Esophagus mucosa (tissue), 1 donor: ENCODE data around the gene RAPGEF2. TPM values are rescaled to one million over a fixed set of nuclear protein-coding genes. Genes with fewer than 3 reads are reported as not detected.
"Not testable (repeated sequence)": the region's sequence is repeated elsewhere in the genome, so short reads cannot be mapped to it uniquely, and the experiment has no call there.

Experiments used
- ATAC-seq: fragments of 200-7000 bp; cut with Tn5 transposase; one replicate; pipeline ENCODE4 v1.9.1; 2020
- total RNA-seq: library from RNA; stranded (reverse); gene quantifications from one replicate; pipeline ENCODE4 v1.2.4, GENCODE V29; 2023
- donor health status: DM: yes; HTN: yes; CAD: no.

RAPGEF2 gene
- total RNA-seq, 1 donor from 2014 or later = 8.4 TPM

DNA sequence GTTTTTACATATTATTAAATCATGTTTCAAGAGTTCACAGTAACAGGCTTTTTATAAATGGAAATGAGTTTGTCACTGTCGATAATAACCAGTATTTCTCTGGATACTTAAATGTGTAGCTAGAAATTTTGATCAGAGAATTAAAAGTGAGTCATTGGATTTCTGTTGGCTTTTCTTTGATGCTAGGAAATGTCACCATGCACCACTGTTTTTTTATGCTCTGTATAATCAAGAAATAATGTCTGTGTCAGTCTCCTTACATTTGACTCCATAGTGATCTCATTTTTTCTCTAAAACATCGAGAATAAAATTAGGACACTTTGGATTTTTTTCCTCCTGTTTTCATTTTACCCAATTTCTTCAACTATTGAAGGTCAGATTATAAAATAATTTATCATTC is 234.2 kb downstream of the RAPGEF2 start:
- no peak for ATAC-seq

DNA sequence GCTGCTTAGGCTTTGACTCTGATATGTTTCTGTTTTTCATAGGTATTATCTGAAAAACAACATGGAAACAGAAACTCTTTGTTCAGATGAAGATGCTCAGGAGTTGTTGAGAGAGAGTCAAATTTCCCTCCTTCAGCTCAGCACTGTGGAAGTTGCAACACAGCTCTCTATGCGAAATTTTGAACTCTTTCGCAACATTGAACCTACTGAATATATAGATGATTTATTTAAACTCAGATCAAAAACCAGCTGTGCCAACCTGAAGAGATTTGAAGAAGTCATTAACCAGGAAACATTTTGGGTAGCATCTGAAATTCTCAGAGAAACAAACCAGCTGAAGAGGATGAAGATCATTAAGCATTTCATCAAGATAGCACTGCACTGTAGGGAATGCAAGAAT is 238.6 kb downstream of the RAPGEF2 start:
- ATAC-seq = no peak

DNA sequence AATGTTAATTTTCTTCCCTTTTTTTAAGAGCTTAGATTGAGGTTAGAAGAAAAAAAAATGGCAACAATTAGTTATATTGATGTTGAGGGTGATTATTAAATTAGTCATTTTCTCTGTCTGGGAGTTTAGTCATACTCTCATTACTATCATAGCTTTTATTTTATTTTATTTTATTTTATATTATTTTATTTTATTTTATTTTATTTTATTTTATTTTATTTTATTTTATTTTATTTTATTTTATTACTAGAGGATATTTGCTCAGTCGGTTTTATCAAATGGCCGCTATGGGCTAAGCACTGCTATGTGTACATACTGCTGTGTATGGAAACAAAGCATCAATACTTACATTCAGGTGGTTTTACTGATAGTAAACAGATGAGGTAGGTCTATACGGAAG is 239.5 kb downstream of the RAPGEF2 start:
- ATAC-seq = no peak

DNA sequence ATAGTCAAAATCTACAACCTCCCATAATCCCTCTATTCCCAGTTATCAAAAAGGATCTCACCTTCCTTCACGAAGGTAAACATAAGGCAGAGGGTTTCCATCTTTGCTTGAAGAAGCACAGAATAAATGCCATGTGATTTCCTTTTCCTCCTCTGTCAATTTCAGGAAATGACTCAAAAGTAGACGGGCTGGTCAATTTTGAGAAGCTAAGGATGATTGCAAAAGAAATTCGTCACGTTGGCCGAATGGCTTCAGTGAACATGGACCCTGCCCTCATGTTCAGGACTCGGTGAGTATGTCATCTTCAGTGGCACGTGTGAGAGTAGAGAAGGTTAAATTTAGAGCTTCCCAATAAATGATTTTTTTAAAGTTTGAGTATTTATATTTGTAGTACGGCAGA is 240.2 kb downstream of the RAPGEF2 start:
- ATAC-seq = no peak

DNA sequence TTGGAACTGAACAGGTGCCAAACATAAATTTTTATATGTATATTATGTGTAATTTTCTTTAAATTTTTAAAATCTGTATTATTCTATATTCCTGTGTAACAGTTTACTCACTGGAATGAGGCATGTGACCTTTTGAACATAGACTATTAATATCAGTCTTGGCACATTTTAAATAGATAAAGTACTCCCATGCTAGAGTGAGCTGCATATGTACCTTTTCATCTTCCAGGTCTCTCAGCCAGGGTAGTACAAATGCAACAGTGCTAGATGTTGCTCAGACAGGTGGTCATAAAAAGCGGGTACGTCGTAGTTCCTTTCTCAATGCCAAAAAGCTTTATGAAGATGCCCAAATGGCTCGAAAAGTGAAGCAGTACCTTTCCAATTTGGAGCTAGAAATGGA is 242.0 kb downstream of the RAPGEF2 start:
- ATAC-seq = no peak

DNA sequence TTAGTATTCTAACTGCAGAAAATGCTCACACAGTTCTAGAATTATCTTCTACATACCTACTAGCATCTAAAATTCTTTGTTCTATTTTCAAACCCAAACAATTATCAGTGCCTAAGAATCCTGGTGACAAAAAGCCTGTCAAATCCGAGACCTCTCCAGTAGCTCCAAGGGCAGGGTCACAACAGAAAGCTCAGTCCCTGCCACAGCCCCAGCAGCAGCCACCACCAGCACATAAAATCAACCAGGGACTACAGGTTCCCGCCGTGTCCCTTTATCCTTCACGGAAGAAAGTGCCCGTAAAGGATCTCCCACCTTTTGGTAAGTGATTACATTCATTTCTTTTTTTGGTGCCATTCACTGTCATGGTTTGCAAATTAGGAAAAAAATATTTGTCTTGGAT is 243.8 kb downstream of the RAPGEF2 start:
- ATAC-seq = no peak

DNA sequence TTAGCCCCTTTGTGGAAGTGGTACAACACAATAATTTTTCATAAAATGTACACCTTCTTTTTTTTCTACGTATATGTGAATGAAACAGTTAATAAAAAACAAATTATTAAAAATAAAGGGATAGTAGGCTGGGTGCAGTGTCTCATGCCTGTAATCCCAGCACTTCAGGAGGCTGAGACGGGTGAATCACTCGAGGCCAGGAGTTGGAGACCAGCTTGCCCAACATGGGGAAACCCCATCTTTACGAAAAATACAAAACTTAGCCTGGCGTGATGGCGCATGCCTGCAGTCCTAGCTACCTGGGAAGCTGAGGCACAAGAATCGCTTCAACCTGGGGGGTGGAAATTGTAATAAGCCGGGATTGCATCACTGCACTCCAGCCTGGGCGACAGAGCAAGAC is 244.9 kb downstream of the RAPGEF2 start:
- ATAC-seq = no peak

DNA sequence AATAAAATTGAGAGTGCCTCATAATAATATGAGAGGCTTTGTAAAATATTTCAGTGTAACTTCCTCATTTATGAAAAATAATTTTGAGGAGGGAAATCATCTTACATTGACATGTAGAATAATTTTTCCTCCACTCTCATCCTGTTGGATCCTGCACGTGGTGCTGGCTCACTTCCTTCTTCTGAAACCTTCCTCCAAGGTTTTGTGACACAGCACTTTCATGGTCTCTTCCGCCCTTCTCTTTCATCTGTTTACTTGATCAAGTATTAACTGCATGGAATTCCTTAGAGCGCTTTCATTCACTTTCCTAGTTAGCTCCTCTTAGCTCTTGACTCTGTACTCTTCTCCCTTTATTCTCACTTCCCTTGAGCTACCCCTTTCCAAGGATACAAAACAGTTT is 246.5 kb downstream of the RAPGEF2 start:
- ATAC-seq = no peak

DNA sequence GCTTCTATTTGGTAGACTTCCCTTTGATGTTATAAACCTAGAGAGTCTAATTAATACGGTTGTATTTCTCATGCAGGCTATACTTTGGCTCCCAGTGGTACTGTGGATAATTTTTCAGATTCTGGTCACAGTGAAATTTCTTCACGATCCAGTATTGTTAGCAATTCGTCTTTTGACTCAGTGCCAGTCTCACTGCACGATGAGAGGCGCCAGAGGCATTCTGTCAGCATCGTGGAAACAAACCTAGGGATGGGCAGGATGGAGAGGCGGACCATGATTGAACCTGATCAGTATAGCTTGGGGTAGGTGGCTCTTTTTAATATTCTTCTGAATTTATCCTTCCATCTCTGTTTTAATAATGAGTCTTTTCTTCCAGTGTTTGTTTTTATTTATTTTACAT is 249.7 kb downstream of the RAPGEF2 start:
- no peak for ATAC-seq

DNA sequence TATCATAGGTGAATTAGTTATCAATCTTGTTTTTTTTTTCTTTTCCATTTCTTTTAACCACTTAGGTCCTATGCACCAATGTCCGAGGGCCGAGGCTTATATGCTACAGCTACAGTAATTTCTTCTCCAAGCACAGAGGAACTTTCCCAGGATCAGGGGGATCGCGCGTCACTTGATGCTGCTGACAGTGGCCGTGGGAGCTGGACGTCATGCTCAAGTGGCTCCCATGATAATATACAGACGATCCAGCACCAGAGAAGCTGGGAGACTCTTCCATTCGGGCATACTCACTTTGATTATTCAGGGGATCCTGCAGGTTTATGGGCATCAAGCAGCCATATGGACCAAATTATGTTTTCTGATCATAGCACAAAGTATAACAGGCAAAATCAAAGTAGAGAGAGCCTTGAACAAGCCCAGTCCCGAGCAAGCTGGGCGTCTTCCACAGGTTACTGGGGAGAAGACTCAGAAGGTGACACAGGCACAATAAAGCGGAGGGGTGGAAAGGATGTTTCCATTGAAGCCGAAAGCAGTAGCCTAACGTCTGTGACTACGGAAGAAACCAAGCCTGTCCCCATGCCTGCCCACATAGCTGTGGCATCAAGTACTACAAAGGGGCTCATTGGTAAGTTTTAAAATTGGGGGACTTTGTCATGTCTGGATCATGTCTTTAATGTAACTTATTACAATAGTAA is 250.7 kb downstream of the RAPGEF2 start:
- ATAC-seq = no peak

DNA sequence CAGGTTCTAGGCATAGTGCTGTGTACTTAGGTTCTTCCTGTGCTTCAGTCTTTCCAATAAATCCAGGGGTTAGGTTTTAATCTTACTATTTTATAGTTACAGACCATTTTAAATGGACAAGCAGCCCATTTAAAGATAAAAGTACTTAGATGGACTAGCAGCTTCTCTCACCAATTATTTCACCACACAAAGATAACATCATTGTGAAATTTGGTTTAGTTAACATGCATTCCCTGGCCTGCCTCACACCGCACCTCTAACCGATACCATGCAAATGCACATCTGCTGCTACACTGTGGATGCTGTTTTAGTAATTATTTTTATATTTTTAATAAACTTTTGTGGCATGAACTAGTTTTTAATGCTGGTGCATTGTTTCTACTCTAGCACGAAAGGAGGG is 252.6 kb downstream of the RAPGEF2 start:
- no peak for ATAC-seq

DNA sequence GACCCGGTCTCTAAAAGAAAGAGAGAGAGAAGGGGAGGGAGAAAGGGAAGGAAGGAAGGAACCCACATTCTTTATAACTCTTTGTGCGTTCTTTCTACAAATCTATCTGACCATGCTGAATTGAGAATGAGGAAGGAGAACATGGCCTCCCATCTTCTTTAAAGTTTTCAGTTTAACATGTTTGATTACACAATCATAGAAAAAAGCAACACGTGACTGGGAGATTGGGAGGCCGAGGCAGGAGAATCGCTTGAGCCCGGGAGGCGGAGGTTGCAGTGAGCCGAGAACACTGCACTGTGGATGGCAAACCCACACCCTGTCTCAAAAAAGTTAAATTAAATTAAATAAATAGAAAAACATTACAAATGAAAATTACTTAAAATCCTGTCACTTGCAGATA is 254.5 kb downstream of the RAPGEF2 start:
- no peak for ATAC-seq

DNA sequence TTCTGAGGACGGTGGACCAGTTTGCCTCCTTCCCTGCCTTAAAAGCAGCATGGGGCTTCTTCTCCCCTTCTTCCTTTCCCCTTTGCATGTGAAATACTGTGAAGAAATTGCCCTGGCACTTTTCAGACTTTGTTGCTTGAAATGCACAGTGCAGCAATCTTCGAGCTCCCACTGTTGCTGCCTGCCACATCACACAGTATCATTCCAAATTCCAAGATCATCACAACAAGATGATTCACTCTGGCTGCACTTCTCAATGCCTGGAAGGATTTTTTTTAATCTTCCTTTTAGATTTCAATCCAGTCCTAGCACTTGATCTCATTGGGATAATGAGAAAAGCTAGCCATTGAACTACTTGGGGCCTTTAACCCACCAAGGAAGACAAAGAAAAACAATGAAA is 255.3 kb downstream of the RAPGEF2 start:
- ATAC-seq = no peak

DNA sequence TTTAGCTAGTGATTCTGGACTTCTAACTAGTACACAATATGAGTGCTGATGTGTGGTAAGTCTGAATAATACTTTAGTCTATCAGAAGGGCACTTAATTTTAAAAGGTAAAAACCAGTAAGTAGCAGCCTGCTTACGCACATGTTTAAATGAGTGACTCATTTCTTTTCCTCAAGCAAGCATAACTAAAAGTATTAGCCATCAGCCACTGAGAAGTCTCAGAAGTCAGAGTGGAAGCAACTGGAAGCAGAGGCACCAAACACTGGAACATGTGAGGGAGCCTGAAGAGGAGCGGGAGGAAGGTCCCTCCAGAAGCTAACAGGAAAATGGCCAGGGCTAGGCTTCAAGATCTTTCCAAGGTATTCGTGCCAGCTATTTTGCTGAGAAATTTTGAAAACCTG is 257.7 kb downstream of the RAPGEF2 start:
- ATAC-seq = no peak

DNA sequence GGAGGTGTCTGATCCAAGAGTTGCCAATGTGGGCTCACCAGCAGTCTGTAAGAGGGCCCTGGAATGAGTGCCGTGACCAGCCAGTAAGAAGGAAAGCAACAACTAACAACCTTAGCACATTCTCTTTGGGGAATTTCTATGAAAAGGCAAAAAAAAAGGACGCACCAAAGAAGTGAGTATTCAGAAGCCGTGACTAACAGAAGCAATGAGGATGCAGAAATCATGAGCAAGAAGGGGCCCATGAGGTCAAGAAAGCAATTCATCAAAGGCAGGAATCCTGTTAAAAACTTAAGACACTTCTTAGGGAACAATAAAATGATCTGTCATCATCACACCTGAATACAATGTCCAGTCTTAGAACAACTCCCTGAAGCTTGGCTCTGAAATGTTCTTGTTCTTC is 260.5 kb downstream of the RAPGEF2 start:
- no peak for ATAC-seq

DNA sequence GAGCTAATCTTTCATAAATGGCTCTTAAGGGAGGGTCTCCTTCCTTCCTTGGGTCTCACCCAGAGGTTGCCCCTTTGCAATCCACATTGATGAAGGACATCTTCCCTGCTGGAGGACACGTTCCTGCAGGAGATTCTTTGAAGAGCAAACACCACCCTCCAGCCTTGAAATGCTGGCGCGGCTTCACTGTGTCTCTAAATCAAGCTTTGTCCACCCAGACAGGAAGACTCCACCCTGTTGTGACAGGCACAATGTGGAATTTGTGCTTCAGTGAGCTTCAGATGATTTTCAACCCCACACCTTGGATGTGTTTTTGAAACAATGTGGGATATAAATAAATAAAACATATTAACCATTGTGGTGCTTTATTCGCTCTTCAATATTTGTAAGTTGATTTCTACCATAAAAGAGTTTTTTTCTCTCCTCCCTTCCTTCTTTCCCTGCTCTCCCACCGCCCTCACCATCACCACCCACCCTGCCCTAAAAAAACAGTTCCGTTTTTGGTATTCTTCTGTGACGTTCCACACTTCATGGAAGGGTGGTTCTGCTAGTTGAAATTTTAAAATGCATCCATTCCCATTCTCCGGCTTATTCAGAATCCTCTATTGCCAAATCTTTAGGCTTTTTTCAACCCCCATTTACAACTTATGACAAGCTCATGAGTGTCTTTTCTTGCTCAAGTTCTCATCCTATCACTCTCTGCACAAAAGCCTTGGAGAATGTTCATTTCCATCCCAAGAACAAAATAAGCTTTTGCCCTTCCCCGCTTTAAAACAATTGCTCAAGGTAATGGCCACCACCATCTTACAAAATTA is 264.3 kb downstream of the RAPGEF2 start:
- ATAC-seq = no peak

DNA sequence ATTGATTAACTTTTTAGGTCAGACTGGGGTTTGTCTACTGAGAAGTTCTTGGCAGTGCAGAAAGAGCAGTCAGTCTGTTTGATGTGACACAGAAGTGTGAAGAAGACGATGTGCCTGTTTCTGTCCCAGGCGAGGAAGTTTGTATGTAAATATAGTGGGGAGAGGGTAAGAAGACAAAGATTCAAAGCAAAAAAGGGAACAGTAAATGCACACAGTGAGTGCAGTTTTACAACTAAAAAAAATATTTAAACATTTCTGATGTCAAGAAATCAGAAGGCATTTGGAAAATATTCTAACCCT is 264.9 kb downstream of the RAPGEF2 start:
- ATAC-seq = no peak

DNA sequence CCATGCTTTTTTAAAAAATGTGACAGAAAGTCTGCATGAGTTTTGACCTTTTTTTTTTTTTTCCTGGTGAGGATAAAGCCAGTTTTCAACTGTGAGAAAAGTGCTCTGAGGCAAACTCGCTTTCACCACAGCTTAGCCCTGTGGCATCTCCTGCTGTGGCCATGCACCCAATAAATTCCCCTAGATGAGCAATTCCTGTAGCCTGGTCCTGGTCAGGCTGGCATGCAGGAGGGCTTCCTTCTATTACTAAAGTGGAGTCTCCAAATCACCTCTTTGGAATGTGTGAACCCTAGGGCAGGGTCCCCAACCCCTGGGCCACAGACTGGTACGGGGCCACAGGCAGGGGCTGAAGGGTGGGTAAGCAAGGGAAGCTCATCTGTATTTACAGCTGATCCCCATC is 265.4 kb downstream of the RAPGEF2 start:
- ATAC-seq = no peak

DNA sequence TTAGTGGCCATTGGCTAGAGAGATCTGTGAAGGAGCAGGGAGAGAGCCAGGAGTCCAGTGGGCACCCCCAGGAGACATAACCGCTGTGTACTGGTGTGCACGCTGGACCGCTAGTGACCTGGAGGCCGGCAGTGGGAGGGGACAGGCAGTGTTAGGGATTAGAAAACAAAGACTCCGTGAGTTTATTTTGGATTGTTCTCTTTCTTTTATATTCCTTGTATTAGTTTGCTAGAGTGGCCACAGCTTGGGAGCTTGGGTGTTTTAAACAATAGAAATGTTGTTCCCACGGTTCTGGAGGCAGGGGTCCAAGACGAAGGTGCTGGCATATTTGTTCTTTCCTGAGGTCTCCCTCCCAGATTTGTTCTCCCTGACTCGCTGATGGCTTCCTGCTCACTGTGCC is 266.4 kb downstream of the RAPGEF2 start:
- ATAC-seq = no peak

DNA sequence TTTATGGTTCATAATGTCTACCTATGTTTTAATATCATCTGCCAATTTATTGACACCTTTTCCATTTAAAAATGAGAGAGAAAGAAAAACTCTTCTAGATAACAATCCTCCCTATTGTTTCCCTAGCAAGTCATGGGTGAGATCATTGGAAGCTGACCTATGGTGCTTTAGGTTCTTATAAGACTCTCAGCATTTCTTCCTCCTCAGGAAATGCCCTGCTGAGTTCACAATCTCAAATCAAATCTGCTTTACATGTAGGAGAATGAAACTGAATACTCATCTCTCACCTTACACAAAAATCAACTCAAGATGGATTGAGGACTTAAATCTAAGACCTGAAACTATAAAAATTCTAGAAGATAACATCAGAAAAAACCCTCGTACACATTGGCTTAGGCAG is 267.4 kb downstream of the RAPGEF2 start:
- no peak for ATAC-seq

DNA sequence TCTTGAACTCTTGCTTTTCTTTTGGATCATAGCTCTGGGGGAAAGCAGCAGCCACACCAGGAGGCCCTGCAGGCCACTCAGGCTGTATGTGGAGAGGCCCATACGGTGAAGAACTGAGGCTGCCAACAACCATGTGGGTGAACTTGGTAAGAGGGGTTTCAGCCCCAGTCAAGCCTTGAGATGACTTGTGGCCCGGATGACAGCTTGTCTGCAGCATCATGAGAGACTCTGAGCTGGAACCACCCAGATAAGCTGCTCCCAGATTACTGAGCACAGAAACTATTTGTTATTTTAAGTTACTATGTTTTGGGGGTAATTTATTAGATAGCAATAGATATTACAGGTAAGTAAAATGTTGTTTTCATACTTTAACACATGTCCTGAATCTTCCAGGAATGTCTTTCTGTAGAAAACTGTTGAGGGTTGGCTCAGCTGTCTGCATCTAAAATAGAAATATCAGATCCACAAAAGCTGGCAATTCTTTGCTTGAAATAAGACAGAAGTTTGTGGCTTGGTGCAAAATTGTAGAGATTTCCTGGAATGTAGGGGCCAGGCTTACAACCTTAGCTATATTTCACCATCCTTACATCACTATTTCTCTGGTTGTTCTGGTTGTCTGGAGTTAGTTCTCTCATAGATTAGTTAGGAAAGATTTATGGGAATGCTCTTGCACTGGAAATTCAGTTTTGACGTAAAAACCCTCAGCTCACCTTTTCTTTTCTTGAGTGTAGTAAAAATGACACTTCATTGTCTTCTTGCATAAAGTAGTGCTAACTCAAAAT is 272.1 kb downstream of the RAPGEF2 start:
- no peak for ATAC-seq

DNA sequence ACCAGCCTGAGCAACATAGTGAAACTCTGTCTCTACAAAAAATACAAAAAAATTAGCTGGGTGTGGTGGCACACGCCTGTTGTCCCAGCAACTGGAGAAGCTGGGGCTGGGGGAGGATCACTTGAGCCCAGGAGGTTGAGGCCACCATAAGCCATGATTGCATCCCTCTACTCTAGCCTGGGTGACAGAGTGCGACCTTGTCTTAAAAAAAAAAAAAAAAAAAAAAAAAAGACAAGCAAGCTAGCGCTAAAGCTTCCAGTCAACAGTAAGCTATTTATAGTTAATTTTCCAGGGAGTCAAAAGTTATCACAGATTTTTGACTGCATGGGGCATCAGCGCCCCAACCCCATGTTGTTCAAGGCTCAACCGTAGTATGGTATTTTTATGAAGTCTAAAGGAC is 273.4 kb downstream of the RAPGEF2 start:
- no peak for ATAC-seq

DNA sequence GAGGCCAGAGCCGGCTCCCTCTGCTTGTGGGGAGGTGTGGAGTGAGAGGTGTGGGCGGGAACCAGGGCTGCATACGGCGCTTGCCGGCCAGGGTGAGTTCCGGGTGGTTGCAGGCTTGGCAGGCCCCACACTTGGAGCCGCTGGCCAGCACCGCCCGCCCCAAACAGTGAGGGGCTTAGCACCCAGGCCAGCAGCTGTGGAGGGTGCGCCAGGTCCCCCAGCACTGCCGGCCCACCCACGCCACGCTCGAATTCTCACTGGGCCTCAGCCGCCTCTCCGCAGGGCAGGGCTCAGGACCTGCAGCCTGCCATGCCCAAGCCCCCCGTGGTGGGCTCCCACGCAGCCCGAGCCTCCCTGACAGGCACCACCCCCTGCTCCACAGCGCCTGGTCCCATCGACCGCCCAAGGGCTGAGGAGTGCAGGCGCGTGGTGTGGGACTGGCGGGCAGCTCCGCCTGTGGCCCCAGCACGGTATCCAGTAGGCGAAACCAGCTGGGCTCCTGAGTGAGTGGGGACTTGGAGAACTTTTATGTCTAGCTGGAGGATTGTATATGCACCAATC is 275.3 kb downstream of the RAPGEF2 start:
- no peak for ATAC-seq

DNA sequence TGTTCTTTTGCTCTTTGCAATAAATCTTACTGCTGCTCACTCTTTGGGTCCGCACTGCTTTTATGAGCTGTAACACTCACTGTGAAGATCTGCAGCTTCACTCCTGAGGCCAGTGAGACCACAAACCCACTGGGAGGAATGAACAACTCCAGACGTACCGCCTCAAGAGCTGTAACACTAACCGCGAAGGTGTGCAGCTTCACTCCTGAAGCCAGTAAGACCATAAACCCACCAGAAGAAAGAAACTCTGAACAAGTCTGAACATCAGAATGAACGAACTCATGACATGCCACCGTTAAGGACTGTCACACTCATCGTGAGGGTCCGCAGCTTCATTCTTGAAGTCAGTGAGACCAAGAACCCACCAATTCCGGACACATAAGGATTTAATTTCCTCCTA is 276.2 kb downstream of the RAPGEF2 start:
- ATAC-seq = not testable (repeated sequence)
